Loucy (cell line): Measurements from ENCODE around the gene OR10A6.

Source experiments
- H2AFZ ChIP-seq: fragments of 200-600 bp; sonication (generic); 2 replicates; pipeline ENCODE4 v1.6.0; 2016; ENCODE audit warnings: antibody characterized with exemption, mild to moderate bottlenecking, low read length, moderate library complexity
- H3F3A ChIP-seq: fragments of 200-600 bp; 2 replicates; pipeline ENCODE4 v1.6.0; 2016; ENCODE audit warnings: antibody characterized with exemption, low read depth, mild to moderate bottlenecking
- H3K27me3 ChIP-seq: fragments of 200-600 bp; sonication (generic); 2 replicates; pipeline ENCODE4 v1.6.1; 2014; ENCODE audit warnings: low read length, mild to moderate bottlenecking; ENCODE audit not compliant: insufficient read depth, poor library complexity, severe bottlenecking
- H3K36me3 ChIP-seq: fragments of 200-600 bp; sonication (generic); 2 replicates; pipeline ENCODE4 v1.6.1; 2016; ENCODE audit warnings: low read length; ENCODE audit not compliant: insufficient read depth
- H3K4me1 ChIP-seq: fragments of 200-600 bp; sonication (generic); 2 replicates; pipeline ENCODE4 v1.5.1; 2014; ENCODE audit warnings: low read length, mild to moderate bottlenecking; ENCODE audit not compliant: insufficient read depth, poor library complexity, severe bottlenecking
- H3K4me2 ChIP-seq: fragments of 200-600 bp; sonication (generic); 2 replicates; pipeline ENCODE4 v1.6.0; 2014; ENCODE audit warnings: antibody characterized with exemption, low read length, low read depth, mild to moderate bottlenecking; ENCODE audit not compliant: poor library complexity, severe bottlenecking
- H3K4me3 ChIP-seq: fragments of 200-600 bp; sonication (generic); 2 replicates; pipeline ENCODE4 v1.5.1; 2014; ENCODE audit warnings: low read length, mild to moderate bottlenecking, mixed read lengths; ENCODE audit not compliant: poor library complexity, severe bottlenecking
- H3K79me2 ChIP-seq: fragments of 200-600 bp; sonication (generic); 2 replicates; pipeline ENCODE4 v1.6.1; 2014; ENCODE audit warnings: low read length; ENCODE audit not compliant: insufficient read depth
- H3K9ac ChIP-seq: fragments of 200-600 bp; sonication (generic); 2 replicates; pipeline ENCODE4 v1.6.0; 2014; ENCODE audit warnings: mild to moderate bottlenecking, low read depth, low read length, moderate library complexity; ENCODE audit not compliant: poor library complexity, severe bottlenecking
- H3K9me2 ChIP-seq: fragments of 200-600 bp; sonication (generic); replicated peaks from 2 replicates; pipeline ENCODE4 v1.6.1; 2016; ENCODE audit warnings: low read depth, low read length, mixed read lengths
- H3K9me3 ChIP-seq: fragments of 200-600 bp; sonication (generic); 2 replicates; pipeline ENCODE4 v1.6.1; 2014; ENCODE audit warnings: mild to moderate bottlenecking, antibody characterized with exemption, low read length, low read depth; ENCODE audit not compliant: insufficient read depth
- H4K20me1 ChIP-seq: fragments of 200-600 bp; sonication (generic); 2 replicates; pipeline ENCODE4 v1.6.0; 2014; ENCODE audit warnings: antibody characterized with exemption, low read length, mild to moderate bottlenecking; ENCODE audit not compliant: insufficient read depth, poor library complexity, severe bottlenecking
- EZH2phosphoT487 ChIP-seq: fragments of 200-600 bp; IDR thresholded peaks from 2 replicates; pipeline ENCODE4 v1.6.1; 2018; ENCODE audit warnings: antibody characterized with exemption, mild to moderate bottlenecking, moderate library complexity, borderline replicate concordance
- TF ChIP-seq, protein P1 (sequence below): fragments of 200-600 bp; sonication (generic); conservative IDR thresholded peaks from 2 replicates; pipeline ENCODE4 v1.5.1; 2014; ENCODE audit warnings: mild to moderate bottlenecking, antibody characterized with exemption, low read length

Gene OR10A6

GRCh38 chr11:7927635-7928034, 3.4 kb downstream of the OR10A6 start:
- Histone ChIP-seq H3K36me3 (no peaks in the 10 kb centered on the region), H3K4me2 (no peak overlapping the region), H2AFZ (no peak overlapping the region), H3K4me3 (no peak overlapping the region), H4K20me1 (no peaks in the 10 kb centered on the region), H3K79me2 (no peaks in the 10 kb centered on the region), H3K27me3 (peaks cover 5% of the 10 kb centered on the region), H3K9me2 (no peaks in the 10 kb centered on the region), H3K4me1 (no peaks in the 10 kb centered on the region), H3K9ac (no peak overlapping the region), H3F3A (no peaks in the 10 kb centered on the region), H3K9me3 (no peaks in the 10 kb centered on the region)
- TF ChIP-seq, protein P1, sequence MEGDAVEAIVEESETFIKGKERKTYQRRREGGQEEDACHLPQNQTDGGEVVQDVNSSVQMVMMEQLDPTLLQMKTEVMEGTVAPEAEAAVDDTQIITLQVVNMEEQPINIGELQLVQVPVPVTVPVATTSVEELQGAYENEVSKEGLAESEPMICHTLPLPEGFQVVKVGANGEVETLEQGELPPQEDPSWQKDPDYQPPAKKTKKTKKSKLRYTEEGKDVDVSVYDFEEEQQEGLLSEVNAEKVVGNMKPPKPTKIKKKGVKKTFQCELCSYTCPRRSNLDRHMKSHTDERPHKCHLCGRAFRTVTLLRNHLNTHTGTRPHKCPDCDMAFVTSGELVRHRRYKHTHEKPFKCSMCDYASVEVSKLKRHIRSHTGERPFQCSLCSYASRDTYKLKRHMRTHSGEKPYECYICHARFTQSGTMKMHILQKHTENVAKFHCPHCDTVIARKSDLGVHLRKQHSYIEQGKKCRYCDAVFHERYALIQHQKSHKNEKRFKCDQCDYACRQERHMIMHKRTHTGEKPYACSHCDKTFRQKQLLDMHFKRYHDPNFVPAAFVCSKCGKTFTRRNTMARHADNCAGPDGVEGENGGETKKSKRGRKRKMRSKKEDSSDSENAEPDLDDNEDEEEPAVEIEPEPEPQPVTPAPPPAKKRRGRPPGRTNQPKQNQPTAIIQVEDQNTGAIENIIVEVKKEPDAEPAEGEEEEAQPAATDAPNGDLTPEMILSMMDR: no peak
- TF ChIP-seq EZH2phosphoT487: no peak

DNA sequence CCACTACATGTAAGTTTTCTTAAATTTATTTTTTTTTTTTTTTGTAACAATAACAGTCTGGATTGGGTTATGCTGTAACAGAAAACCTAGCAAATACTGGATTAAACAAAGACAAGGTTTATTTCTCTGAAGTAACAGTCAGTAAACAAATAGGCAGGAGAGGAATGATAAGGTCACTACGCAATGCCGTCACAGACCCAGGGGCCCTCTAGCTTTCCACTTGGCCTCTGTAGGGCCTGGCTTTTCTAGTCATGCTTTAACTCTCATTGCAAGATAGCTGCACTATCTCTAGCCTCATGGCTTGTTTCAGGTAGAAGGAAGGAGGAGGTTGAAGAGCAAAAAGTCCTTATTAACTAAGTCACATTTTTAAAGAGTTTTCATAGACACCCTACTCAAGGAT, 6.5 kb downstream of the OR10A6 start:
- Histone ChIP-seq H3K27me3 (no peaks in the 10 kb centered on the region), H3F3A (no peaks in the 10 kb centered on the region), H3K36me3 (no peaks in the 10 kb centered on the region), H3K9ac (no peak overlapping the region), H2AFZ (no peak overlapping the region), H3K9me3 (no peaks in the 10 kb centered on the region), H3K4me1 (no peaks in the 10 kb centered on the region), H3K9me2 (no peaks in the 10 kb centered on the region), H4K20me1 (no peaks in the 10 kb centered on the region), H3K4me3 (no peak overlapping the region), H3K79me2 (no peaks in the 10 kb centered on the region), H3K4me2 (no peak overlapping the region)
- no peak for TF ChIP-seq EZH2phosphoT487
- TF ChIP-seq, protein P1: no peak

DNA sequence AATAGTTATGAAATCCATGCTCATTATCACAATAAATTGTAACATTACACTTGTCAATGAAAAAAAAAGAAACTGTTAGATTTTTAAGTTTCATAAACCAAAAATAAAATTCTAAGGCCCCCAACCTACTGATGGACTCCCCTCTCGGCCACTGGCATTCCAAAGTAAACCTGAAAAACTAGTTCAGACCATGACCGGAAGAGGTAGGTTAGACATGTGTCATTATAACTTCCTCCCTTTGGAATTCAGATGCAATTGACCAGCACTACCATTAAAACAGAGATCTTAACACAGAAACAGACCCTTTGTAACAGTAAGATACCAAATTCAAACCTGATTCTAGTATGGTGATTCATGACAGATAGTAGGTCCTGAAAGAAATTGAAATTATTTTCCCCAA, 12.9 kb downstream of the OR10A6 start:
- Histone ChIP-seq H3K27me3 (no peaks in the 10 kb centered on the region), H3K4me3 (no peak overlapping the region), H2AFZ (no peak overlapping the region), H3K79me2 (no peaks in the 10 kb centered on the region), H3K9ac (no peak overlapping the region), H3K9me2 (no peaks in the 10 kb centered on the region), H3K9me3 (no peaks in the 10 kb centered on the region), H4K20me1 (no peaks in the 10 kb centered on the region), H3K4me1 (no peaks in the 10 kb centered on the region), H3F3A (no peaks in the 10 kb centered on the region), H3K36me3 (no peaks in the 10 kb centered on the region), H3K4me2 (no peak overlapping the region)
- no peak for TF ChIP-seq EZH2phosphoT487
- TF ChIP-seq, protein P1: no peak
